GM12878 (cell line): ENCODE results near the gene FBLN5. TPM values are rescaled to one million over a fixed set of nuclear protein-coding genes. Genes with fewer than 3 reads are reported as not detected.

Experiments used
- ATAC-seq: fragments of 200-7000 bp; cut with Tn5 transposase; 3 replicates; pipeline ENCODE4 v1.9.1; 2020; ENCODE audit warnings: mild to moderate bottlenecking, moderate library complexity
- BruUV-seq: library from RNA; stranded (reverse); fragments of 400-500 nt; replicated peaks from 2 replicates; lab custom pipeline; 2021; lab: Mats Ljungman, UMichigan
- CTCF ChIA-PET: fragments of 300-600 bp; sonication (Branson Sonifier 250); formaldehyde crosslinking; extraction: SDS; loops from one replicate; lab custom pipeline; 2021; ENCODE audit warnings: inconsistent platforms; lab: Yijun Ruan, JAX
- POLR2A ChIA-PET: fragments of 350-600 bp; formaldehyde crosslinking; extraction: SDS; loops from one replicate; lab custom pipeline; 2021; ENCODE audit warnings: inconsistent platforms; lab: Charles Lee
- RAD21 ChIA-PET: fragments of 300-600 bp; sonication (Branson Sonifier 250); formaldehyde crosslinking; loops from one replicate; lab custom pipeline; 2023; ENCODE audit warnings: antibody characterized with exemption; ENCODE audit not compliant: unreplicated experiment; lab: Charles Lee
- SMC1A ChIA-PET: fragments of 300-600 bp; sonication (Branson Sonifier 250); formaldehyde crosslinking; loops from one replicate; lab custom pipeline; 2023; ENCODE audit not compliant: unreplicated experiment, uncharacterized antibody; lab: Charles Lee
- DNase-seq: peaks from one replicate; pipeline ENCODE4 v3.0.0-alpha.2; 2011; ENCODE audit warnings: low read depth, low spot score
- FAIRE-seq: peaks from 3 replicates; lab custom pipeline; 2011; peaks lifted over from hg19 to GRCh38; lab: Jason Lieb, UNC
- H2AFZ ChIP-seq: 2 replicates; pipeline ENCODE4 v1.6.0; 2011; ENCODE audit warnings: low read depth, low read length, control low read depth; ENCODE audit not compliant: control insufficient read depth
- H3K27ac ChIP-seq: 2 replicates; pipeline ENCODE4 v1.5.1; 2011; ENCODE audit warnings: control low read depth; ENCODE audit not compliant: control insufficient read depth, insufficient read depth
- H3K27me3 ChIP-seq, 2 experiments: replicated peaks in 1 of 2; 2 replicates each; pipeline versions ENCODE4 v1.6.0 to v1.6.1; 2011; ENCODE audit warnings: low read length in 1 of 2; ENCODE audit not compliant: control insufficient read depth in 2 of 2, insufficient read depth in 2 of 2
- H3K36me3 ChIP-seq, 2 experiments: 2 replicates each; pipeline ENCODE4 v1.5.1; 2011; ENCODE audit warnings: low read length in 1 of 2; ENCODE audit not compliant: control insufficient read depth in 2 of 2, insufficient read depth in 2 of 2
- H3K4me1 ChIP-seq: 2 replicates; pipeline ENCODE4 v1.6.1; 2011; ENCODE audit warnings: mild to moderate bottlenecking, low read length, moderate library complexity, mixed read lengths; ENCODE audit not compliant: control insufficient read depth, insufficient read depth
- H3K4me2 ChIP-seq: 2 replicates; pipeline ENCODE4 v1.6.0; 2011; ENCODE audit warnings: control low read depth; ENCODE audit not compliant: control insufficient read depth, insufficient read depth
- H3K4me3 ChIP-seq: fragments of 200-600 bp; sonication (generic); 2 replicates; pipeline ENCODE4 v1.5.1; 2016
- H3K79me2 ChIP-seq: 2 replicates; pipeline ENCODE4 v1.6.0; 2011; ENCODE audit warnings: low read length; ENCODE audit not compliant: control insufficient read depth, insufficient read depth
- H3K9ac ChIP-seq: 2 replicates; pipeline ENCODE4 v1.8.0; 2011; ENCODE audit warnings: low read length, control low read depth, mixed read lengths; ENCODE audit not compliant: control insufficient read depth, insufficient read depth
- H3K9me3 ChIP-seq: replicated peaks from 3 replicates; pipeline ENCODE4 v1.5.1; 2011; ENCODE audit warnings: mild to moderate bottlenecking, low read length; ENCODE audit not compliant: control insufficient read depth, insufficient read depth
- H4K20me1 ChIP-seq: 2 replicates; pipeline ENCODE4 v1.6.0; 2011; ENCODE audit not compliant: control insufficient read depth, insufficient read depth
- FOXM1 ChIP-seq: IDR thresholded peaks from 2 replicates; pipeline ENCODE4 v1.6.1; 2012; ENCODE audit warnings: low read depth, mild to moderate bottlenecking, inconsistent platforms, low read length, moderate library complexity
- GABPA ChIP-seq: IDR thresholded peaks from 2 replicates; pipeline ENCODE4 v1.6.1; 2014; ENCODE audit warnings: antibody characterized with exemption, low read depth, mild to moderate bottlenecking, inconsistent platforms
- ZNF207 ChIP-seq: fragments of 450-650 bp; IDR thresholded peaks from 2 replicates; pipeline ENCODE4 v1.6.1; 2014; ENCODE audit warnings: antibody characterized with exemption, mild to moderate bottlenecking, borderline replicate concordance
- WGBS: methylation state at CpG from one replicate; pipeline ENCODE4 v1.1.6; 2016; ENCODE audit warnings: low lambda C conversion rate; ENCODE audit not compliant: insufficient replicate concordance, insufficient coverage; ENCODE audit errors: missing lambda C conversion rate; 5-methylcytosine and 5-hydroxymethylcytosine counted together
- in situ Hi-C: fragments of 300-500 bp; cut with MboI; formaldehyde crosslinking; loops from 9 replicates; pipeline ENCODE4 v1.14.3; 2018; ENCODE audit warnings: mixed read lengths
- intact Hi-C: fragments of 100-400 bp; cut with micrococcal nuclease; formaldehyde crosslinking; loops from one replicate; pipeline ENCODE4 v1.14.2; 2022; ENCODE audit not compliant: unreplicated experiment
- polyA plus RNA-seq, 11 experiments: library from polyadenylated mRNA; depleted of rRNA in 4 of 11; unstranded in 6 of 11; stranded (reverse) in 5 of 11; fragments of >200 nt; fragmentation: Nextera tagmentation in 4 of 11; fragmentation: Illumina TruSeq in 1 of 11; extraction: Ambion mirVana in 4 of 11; extraction: Trizol in 1 of 11; gene quantifications; 1 replicate in 1 of 11; 2 replicates in 10 of 11; pipeline versions ENCODE4 v1.2.1 to v1.2.3, GENCODE V29; 2011 to 2016; ENCODE audit warnings: inconsistent platforms in 2 of 11, missing spikeins in 2 of 11, low read depth in 1 of 11
- total RNA-seq, 4 experiments: library from RNA; depleted of rRNA in 3 of 4; stranded (reverse); fragments of >200 nt in 3 of 4; fragmentation: Illumina TruSeq in 1 of 4; extraction: Trizol in 1 of 4; gene quantifications; 2 replicates each; pipeline versions ENCODE4 v1.2.1 to v1.2.3, GENCODE V29; 2013 to 2021
- TF ChIP-seq, protein P1 (sequence below): fragments of 450-650 bp; IDR thresholded peaks from 2 replicates; pipeline ENCODE4 v1.6.1; 2017; ENCODE audit warnings: borderline replicate concordance
- TF ChIP-seq, protein P2 (sequence below): fragments of 450-650 bp; IDR thresholded peaks from 2 replicates; pipeline ENCODE4 v1.6.1; 2017; ENCODE audit warnings: mild to moderate bottlenecking, moderate library complexity

FBLN5 gene
- total and polyA plus RNA-seq, 10 of the 15 experiments (the other 5 are each of a cell fraction or from before 2014, with no cell fraction given), result 0.03 to 0.64 (median 0.24) TPM

DNA sequence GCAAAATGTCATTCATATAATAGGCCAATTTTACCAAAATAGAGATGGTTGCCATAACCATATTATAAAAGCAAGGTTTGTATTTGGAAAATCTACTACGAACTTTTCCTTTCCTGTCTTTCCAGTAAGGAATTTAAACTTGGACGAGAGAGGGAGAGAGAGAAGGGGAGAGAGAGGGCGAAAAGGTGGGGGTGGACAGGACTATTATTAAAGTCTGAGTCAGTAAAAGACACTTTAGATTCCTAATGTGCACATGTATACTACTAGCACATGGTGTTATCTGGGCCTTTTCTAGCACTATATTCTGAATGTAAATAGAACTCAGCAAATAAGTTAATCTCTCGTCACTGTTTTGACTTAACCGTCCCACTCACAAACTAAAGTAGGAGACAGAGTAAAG is 30.4 kb upstream of the FBLN5 start:
- DNase-seq, result no peak
- Histone ChIP-seq H3K9me3 (no peaks in the 10 kb centered on the region), H3K27ac (no peak overlapping the region), H3K36me3 (peaks cover 0 to 4% of the 10 kb centered on the region in 2 experiments; a peak in 1 of 4 replicates), H3K9ac (no peak overlapping the region), H3K4me2 (no peak overlapping the region), H2AFZ (no peak overlapping the region), H3K79me2 (no peaks in the 10 kb centered on the region), H3K4me3 (no peak overlapping the region), H3K27me3 (no peaks in the 10 kb centered on the region), H3K4me1 (no peaks in the 10 kb centered on the region), H4K20me1 (no peaks in the 10 kb centered on the region)
- intact Hi-C loops, result no loop called here
- RAD21 ChIA-PET, result no interaction called here
- SMC1A ChIA-PET, result interaction anchor here (1.4 kb wide), 1 partner anchor 13 kb away, joined by 5 read pairs; no protein-coding TSS in a partner anchor
- no peak for FAIRE-seq
- in situ Hi-C loops, result no loop called here
- no peak for ATAC-seq
- BruUV-seq, result no TSS peak
- WGBS, result 95% methylated on average over 5 of the region's 5 CpGs
- POLR2A ChIA-PET, result no interaction called here
- CTCF ChIA-PET, result no interaction called here
- no peak for TF ChIP-seq GABPA
- no peak for TF ChIP-seq FOXM1
- TF ChIP-seq, protein P1, sequence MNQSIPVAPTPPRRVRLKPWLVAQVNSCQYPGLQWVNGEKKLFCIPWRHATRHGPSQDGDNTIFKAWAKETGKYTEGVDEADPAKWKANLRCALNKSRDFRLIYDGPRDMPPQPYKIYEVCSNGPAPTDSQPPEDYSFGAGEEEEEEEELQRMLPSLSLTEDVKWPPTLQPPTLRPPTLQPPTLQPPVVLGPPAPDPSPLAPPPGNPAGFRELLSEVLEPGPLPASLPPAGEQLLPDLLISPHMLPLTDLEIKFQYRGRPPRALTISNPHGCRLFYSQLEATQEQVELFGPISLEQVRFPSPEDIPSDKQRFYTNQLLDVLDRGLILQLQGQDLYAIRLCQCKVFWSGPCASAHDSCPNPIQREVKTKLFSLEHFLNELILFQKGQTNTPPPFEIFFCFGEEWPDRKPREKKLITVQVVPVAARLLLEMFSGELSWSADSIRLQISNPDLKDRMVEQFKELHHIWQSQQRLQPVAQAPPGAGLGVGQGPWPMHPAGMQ, result no peak
- TF ChIP-seq, protein P2, sequence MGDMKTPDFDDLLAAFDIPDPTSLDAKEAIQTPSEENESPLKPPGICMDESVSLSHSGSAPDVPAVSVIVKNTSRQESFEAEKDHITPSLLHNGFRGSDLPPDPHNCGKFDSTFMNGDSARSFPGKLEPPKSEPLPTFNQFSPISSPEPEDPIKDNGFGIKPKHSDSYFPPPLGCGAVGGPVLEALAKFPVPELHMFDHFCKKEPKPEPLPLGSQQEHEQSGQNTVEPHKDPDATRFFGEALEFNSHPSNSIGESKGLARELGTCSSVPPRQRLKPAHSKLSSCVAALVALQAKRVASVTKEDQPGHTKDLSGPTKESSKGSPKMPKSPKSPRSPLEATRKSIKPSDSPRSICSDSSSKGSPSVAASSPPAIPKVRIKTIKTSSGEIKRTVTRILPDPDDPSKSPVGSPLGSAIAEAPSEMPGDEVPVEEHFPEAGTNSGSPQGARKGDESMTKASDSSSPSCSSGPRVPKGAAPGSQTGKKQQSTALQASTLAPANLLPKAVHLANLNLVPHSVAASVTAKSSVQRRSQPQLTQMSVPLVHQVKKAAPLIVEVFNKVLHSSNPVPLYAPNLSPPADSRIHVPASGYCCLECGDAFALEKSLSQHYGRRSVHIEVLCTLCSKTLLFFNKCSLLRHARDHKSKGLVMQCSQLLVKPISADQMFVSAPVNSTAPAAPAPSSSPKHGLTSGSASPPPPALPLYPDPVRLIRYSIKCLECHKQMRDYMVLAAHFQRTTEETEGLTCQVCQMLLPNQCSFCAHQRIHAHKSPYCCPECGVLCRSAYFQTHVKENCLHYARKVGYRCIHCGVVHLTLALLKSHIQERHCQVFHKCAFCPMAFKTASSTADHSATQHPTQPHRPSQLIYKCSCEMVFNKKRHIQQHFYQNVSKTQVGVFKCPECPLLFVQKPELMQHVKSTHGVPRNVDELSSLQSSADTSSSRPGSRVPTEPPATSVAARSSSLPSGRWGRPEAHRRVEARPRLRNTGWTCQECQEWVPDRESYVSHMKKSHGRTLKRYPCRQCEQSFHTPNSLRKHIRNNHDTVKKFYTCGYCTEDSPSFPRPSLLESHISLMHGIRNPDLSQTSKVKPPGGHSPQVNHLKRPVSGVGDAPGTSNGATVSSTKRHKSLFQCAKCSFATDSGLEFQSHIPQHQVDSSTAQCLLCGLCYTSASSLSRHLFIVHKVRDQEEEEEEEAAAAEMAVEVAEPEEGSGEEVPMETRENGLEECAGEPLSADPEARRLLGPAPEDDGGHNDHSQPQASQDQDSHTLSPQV, result no peak
- TF ChIP-seq ZNF207, result no peak
